DMS53 treated with DMSO at 0.1 percent for 48 hours (cell line): ENCODE results near the gene NCOR1.

ENCODE experiments used
- DNase-seq: peaks from one replicate; lab custom pipeline; 2025; ENCODE audit not compliant: unreplicated experiment; lab: John Stamatoyannopoulos, UW

The NCOR1 gene

DNA sequence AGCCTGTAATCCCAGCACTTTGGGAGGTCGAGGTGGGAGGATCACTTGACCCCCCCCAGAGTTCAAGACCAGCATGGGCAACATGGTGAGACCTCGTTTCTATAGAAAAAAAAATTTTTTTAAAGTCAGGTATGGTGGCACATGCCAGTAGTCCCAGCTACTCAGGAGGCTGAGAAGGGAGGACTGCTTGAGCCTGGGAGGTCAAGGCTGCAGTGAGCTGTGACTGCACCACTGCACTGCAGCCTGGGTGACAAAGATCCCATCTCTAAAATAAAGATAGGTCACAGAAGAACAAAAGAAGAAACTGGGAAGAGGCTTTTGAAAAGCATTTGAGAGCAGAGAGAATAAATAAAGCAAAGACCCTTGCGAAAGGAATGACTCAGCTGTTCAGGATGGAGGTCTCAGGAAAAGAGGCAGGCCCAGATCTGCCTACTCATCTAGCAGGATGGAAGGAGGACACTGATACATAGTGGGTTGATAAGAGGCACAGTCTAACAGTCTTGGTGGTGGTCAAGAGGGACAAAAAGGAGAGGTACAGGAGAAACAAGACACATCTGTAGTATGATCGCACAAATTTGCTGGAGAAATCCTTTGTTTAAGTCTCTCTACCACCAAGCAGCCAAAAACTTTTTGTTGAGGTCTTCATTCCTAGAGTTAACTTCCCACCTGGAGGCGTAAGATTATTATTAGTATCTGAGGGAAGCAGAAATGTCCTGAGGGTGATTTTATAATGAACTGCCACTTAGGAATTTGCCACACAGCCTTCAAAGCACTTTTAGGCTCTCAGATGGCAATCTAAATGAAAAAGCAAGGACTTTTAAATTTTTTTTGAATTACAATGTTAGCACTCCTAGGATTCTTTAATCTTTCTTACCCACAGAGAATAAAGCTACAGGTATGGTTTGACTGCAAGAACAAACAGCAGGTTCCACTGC lies 233.4 kb downstream of the NCOR1 start:
- DNase-seq: no peak

DNA sequence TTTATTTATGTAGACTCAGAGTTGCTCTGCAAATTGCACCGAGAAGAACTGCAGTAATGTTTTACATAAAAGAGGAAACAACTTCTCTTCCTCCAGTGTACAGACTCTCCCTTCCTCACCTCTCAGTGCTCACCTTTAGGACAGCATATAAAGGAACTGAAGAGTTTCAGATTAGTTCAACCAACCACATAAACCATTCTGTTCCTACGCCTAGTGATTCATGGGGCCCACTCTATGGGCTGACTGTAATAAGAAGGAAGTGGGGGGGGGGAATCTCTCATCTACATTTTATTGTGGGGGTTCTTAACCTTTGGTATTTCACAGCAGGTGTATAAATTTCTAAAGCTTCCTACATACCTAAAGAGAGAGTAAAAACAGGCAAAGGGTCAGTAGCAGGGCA lies 234.1 kb downstream of the NCOR1 start:
- DNase-seq: no peak
